ENCODE results near the gene PALLD.
A peak's percentile ranks its signal among the peaks of the same experiment; 100 is the strongest.

The PALLD gene

DNA sequence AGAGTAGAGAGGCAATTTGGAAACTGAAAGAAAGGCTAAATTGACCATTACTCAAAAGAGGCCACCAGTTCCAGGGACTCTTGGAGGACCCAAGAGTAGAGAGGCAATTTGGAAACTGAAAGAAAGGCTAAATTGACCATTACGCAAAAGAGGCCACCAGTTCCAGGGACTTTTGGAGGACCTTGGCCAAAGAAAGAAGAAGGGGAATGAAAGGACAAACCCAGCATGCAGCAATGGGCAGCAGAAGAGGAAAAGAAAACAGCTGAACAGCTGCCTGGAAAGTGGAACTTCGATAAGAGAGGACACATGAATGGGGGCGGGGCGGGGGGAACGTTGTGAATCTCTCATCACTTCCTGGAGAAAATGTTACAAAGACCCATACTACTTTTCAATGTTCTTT is 80.8 kb downstream of the PALLD start:
- DNase-seq (ENCODE audit: insufficient read length, low spot score), result no peak
- FAIRE-seq, result no peak
- TF ChIP-seq, protein P1, sequence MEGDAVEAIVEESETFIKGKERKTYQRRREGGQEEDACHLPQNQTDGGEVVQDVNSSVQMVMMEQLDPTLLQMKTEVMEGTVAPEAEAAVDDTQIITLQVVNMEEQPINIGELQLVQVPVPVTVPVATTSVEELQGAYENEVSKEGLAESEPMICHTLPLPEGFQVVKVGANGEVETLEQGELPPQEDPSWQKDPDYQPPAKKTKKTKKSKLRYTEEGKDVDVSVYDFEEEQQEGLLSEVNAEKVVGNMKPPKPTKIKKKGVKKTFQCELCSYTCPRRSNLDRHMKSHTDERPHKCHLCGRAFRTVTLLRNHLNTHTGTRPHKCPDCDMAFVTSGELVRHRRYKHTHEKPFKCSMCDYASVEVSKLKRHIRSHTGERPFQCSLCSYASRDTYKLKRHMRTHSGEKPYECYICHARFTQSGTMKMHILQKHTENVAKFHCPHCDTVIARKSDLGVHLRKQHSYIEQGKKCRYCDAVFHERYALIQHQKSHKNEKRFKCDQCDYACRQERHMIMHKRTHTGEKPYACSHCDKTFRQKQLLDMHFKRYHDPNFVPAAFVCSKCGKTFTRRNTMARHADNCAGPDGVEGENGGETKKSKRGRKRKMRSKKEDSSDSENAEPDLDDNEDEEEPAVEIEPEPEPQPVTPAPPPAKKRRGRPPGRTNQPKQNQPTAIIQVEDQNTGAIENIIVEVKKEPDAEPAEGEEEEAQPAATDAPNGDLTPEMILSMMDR (IDR thresholded peaks at IDR 0.05; ENCODE audit: insufficient read depth, missing control alignments), result no peak

DNA sequence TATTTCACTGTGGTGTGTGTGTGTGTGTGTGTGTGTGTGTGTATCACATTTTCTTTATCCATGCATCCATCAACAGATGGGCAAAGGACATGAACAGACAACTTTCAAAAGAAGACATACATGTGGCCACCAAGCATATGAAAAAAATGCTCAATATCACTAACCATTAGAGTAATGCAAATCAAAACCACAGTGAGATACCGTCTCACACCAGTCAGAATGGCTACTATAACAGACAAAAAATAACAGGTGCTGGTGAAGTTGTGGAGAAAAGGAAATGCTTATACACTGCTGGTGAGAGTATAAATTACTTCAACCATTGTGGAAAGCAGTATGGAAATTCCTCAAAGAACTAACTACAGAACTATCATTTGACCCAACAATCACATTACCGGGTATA is 83.4 kb downstream of the PALLD start:
- DNase-seq (ENCODE audit: insufficient read length, low spot score) (no peak), FAIRE-seq (no peak)
- TF ChIP-seq, protein P1 (IDR thresholded peaks at IDR 0.05; ENCODE audit: insufficient read depth, missing control alignments), result no peak

DNA sequence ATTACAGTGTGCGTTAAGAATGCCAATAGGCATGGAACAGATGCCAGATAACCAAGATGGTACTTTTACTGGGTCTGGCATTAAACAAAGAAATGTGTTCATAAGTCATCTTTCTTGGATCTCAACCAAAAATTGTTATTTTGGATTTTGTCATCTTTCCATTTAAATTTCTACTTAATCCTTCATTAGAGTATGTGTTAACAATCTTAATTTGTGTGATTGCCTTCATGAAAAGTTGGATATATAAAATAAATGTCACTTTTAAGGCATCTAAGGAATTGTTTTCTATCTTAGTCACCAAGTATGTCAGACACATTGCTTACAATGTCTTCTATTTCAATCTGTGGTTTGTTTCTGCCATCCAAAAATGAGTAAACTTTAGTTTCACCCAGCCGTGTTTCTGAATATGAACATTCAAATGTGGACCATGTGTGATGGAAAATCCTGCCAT is 87.5 kb downstream of the PALLD start:
- DNase-seq (ENCODE audit: insufficient read length, low spot score) (no peak), FAIRE-seq (no peak)
- TF ChIP-seq, protein P1 (IDR thresholded peaks at IDR 0.05; ENCODE audit: insufficient read depth, missing control alignments), result no peak

DNA sequence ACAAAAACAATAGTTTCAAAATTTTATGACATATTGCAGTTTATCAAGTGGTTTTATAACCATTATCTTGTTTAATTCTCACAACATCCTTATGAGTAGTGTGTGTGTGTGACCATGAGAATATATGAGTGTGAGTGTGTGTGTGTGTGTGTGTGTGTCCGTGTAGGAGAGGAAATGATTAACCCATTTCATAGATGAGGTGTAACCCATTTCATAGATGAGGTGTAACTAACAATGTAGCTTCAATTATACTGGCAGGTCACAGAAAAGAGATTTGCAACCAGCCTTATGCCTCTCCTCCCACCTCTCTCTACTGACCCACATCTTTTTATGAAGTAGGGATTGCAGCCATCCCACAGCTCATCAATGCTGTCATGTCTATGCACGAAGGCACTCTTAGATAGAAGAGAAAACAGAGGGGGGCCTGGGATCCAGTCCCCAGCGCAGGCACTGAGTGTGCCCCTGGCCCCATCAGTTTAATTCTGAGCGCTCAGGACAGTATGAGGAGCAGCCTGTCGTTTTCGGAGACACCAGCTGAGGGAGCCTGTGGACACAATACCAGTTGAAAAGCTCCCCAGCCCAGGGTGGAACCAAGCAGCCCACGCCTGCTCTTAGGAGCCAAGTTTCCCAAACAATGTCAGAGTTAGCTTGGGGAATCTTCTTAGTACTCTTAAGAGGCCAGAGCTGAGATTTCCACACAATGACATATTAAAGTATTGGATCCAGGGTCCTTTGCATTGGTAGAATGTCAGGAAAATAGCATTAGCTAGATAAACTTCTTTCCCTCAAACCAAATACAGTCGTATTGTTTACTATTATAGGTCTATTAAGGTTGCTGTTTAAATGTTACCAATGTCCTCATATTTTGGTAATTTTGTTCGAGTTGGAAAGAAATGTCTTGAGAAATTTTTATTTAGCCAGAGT is 88.6 kb downstream of the PALLD start:
- DNase-seq (ENCODE audit: insufficient read length, low spot score), result no peak
- no peak for FAIRE-seq
- TF ChIP-seq, protein P1 (IDR thresholded peaks at IDR 0.05; ENCODE audit: insufficient read depth, missing control alignments), result peak; percentile 81

DNA sequence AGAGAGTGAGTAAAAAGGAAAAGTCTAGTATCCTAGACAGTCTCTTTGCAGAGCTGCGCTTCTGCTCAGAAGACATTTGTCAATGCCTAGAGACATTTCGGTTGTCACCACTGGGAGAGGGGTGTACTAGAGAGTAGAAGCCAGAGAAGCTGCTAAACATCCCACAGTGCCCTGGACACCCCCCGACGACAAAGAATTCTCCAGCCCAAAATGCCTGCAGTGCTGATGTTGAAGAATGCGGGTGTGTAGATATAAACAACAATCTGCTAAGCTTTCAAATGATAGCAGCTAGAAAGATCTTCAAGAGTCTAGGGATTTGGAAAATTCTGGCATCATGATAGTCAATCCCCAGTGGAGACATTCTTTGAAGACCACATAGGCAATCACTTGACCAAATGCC is 90.1 kb downstream of the PALLD start:
- DNase-seq (ENCODE audit: insufficient read length, low spot score) (no peak), FAIRE-seq (no peak)
- TF ChIP-seq, protein P1 (IDR thresholded peaks at IDR 0.05; ENCODE audit: insufficient read depth, missing control alignments), result no peak

DNA sequence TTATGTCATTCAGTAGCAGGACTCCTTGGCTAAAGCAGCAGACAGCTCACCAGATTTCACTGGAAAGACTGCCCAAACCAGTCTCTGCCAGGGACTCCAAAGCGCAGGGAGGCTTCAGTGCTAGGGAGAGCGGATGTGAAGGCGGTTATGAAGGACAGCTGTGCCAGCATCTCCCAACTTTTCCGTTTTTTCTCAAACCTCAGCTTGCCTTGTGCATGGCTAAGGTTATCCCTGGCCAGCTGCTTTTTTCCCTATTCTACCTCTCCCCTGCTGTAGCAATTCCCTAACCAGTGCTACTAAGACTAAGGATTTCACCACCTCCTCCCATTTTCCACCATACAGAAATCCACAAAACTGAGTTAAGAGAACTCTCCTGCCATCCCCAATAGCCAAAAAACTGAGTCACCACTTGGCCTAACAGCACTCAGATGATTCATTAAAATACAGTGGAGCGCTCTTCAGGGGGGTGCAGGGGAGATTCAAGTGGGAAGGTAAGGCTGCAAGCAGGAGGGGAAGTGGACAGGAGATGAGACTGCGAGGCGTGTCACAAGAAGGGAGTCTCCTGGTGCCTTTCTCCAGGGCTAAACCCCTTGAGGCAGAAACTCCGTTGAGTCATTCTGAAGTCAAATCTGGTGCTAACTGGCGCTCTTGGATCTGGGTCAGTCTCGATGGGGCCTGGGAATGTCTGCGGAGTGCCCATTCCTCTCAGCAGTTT is 90.7 kb downstream of the PALLD start:
- FAIRE-seq, result no peak
- DNase-seq (ENCODE audit: insufficient read length, low spot score), result no peak
- TF ChIP-seq, protein P1 (IDR thresholded peaks at IDR 0.05; ENCODE audit: insufficient read depth, missing control alignments), result no peak

All from D721Med (cell line).